Measurements from ENCODE around the gene BACE2.
"Not testable (repeated sequence)": the region's sequence is repeated elsewhere in the genome, so short reads cannot be mapped to it uniquely, and the experiment has no call there.

BACE2 gene

GRCh38 chr21:41217671-41218385, 49.9 kb downstream of the BACE2 start:
- DNase-seq: no peak

GRCh38 chr21:41219498-41220207, 51.7 kb downstream of the BACE2 start:
- no peak for DNase-seq

- DNase-seq: no peak
Observed at GRCh38 chr21:41220208-41220733, 52.3 kb downstream of the BACE2 start.

GRCh38 chr21:41222247-41223068, 54.5 kb downstream of the BACE2 start:
- DNase-seq: no peak

- DNase-seq: no peak
Observed at GRCh38 chr21:41226853-41227252, 58.9 kb downstream of the BACE2 start.

- no peak for DNase-seq
Observed at GRCh38 chr21:41227357-41228005, 59.5 kb downstream of the BACE2 start.

- DNase-seq: no peak
Observed at GRCh38 chr21:41228006-41228370, 60.0 kb downstream of the BACE2 start.

- DNase-seq: no peak
Observed at GRCh38 chr21:41228492-41228891, 60.5 kb downstream of the BACE2 start.

- DNase-seq: no peak
Observed at GRCh38 chr21:41228958-41229357, 61.0 kb downstream of the BACE2 start.

- DNase-seq: no peak
Observed at GRCh38 chr21:41229509-41230248, 61.7 kb downstream of the BACE2 start.

- DNase-seq: no peak
Observed at GRCh38 chr21:41230497-41230896, 62.5 kb downstream of the BACE2 start.

GRCh38 chr21:41231060-41231459, 63.1 kb downstream of the BACE2 start:
- no peak for DNase-seq

GRCh38 chr21:41232013-41232412, 64.1 kb downstream of the BACE2 start:
- no peak for DNase-seq

GRCh38 chr21:41233916-41234315, 66.0 kb downstream of the BACE2 start:
- no peak for DNase-seq

- no peak for DNase-seq
Observed at GRCh38 chr21:41234569-41234968, 66.6 kb downstream of the BACE2 start.

GRCh38 chr21:41235201-41235600, 67.2 kb downstream of the BACE2 start:
- DNase-seq: no peak

- DNase-seq: no peak
Observed at GRCh38 chr21:41236352-41236973, 68.5 kb downstream of the BACE2 start.

GRCh38 chr21:41238081-41238796, 70.3 kb downstream of the BACE2 start:
- not testable (repeated sequence) for DNase-seq

- DNase-seq: no peak
Observed at GRCh38 chr21:41240040-41240439, 72.1 kb downstream of the BACE2 start.

GRCh38 chr21:41241341-41241740, 73.4 kb downstream of the BACE2 start:
- DNase-seq: no peak

GRCh38 chr21:41242238-41242829, 74.4 kb downstream of the BACE2 start:
- no peak for DNase-seq

All from kidney glomerular epithelial cell (primary cell).